GM21825 (cell line): ENCODE data around the gene ADRA1B.

Experiments used
- ATAC-seq: cut with Tn5 transposase; IDR thresholded peaks from one replicate; pipeline ENCODE4 v1.9.1; 2021; ENCODE audit warnings: mild to moderate bottlenecking, moderate library complexity; ENCODE audit not compliant: unreplicated experiment

The ADRA1B gene

DNA sequence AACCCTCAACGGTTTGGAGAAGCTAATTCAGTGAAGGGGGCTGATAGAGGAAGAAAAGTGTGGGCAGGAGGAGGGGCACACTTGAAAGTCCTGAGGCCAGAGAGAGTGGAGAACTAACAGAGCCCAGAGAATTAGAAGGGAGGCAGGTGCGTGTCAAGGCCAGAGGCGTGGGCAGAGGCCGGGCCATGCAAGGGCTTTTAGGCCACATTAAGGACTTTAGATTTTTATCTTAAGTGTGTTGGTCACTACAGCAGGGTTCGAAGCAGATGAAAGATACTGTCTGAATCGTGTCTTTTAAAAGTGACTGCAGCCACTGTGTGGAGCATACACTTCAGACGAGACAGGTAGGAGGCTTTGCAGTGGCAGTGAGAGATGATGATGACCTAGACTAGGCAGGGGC lies 6.7 kb downstream of the ADRA1B start:
- ATAC-seq: no peak

DNA sequence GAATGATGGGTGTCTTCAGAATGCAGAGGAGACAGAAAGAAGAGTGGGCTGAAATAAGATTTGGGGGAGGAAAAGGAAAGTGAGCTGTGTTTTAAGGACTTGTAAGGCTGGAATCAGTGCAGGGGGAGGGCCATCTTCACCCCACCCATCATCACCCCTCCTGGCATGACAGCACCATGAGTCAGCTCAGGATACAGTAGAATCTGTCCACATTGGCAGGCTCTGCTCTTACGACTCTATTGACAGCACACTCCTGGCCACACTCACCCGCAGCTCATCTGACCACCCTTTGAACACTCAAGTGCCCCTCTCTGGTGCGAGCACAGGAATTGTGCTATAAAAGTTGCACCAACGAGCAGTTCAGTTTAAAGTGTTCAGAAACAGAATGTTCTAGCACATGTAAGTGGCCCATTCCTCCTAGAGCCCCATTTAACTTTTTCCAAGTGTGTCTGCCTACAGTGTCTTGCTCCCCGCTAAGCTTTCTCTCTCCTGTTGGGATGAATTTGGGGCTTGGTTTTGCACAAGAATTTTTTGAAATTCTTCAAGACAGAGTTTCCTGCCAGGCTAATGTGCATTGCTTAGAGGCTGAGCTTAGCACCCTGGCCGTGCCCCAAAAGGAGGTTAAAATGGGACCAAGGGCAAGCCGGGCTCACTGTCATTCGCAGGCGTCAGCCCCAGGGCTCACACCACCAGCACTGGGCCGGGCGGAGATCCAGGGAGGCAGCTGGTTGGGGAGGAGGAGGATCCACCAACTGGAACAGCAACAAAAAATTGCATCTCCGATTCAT lies 12.0 kb downstream of the ADRA1B start:
- no peak for ATAC-seq

DNA sequence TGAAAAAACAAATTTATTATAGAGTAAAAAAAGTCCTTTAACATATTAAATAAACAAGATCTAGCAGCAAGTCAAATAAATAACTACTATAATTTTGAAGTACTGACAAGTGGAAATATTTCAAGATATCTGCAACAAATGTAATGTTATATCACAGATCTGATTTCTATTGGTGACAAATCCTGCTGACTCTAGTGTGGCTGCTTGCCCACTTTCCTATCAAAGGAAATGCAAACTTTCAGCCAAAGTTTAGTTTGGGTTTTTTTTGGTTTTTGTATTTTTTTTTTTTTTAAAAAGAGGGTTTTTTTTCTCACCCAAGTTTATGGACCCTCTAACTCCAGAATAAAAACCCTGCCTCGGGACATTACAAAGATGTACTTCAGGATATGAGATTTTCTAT lies 12.9 kb downstream of the ADRA1B start:
- no peak for ATAC-seq

DNA sequence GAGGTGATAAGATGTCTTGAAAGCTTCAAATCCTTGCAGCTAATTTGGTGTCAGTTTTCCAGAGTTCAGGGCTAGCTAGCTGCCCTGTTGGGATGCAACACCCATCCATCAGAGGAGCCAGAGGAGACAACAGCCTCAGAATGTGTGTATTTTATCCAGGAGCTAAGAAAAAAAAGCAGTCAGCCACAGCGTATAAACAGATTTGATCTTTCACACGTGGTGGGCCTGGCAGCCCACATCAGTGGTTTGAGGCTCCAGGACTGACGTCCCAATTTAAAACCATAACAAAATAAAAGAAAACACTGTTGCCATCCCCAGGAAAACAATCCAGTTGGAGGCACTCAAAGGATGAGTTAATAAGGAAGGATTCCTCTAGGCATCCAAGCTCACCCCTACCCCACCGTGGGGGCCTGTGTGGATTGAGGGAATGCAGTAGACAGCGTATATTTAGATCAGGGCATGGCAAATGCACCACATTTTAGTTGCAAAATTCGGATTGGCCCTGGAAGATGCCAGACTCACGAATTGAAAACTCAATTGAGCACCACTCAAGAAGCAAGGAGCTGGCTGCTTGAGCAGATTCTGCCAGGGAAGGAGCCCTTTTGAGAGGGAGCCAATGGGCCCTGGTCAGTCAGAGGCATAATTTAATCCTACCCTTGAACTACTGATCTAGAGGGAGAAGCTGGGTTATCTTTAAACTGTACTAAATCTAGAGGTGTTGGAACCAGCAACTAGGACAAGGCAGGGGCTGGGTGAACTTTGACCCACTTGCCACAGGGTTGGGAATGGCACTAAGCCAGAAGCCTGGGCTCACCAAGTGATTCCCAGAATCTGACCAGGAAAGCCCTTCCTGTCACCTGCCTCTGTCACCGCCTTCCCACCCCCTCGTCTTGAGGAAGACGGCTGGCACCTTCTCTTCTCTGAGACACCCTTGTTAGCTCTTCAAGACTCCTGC lies 17.5 kb downstream of the ADRA1B start:
- no peak for ATAC-seq

DNA sequence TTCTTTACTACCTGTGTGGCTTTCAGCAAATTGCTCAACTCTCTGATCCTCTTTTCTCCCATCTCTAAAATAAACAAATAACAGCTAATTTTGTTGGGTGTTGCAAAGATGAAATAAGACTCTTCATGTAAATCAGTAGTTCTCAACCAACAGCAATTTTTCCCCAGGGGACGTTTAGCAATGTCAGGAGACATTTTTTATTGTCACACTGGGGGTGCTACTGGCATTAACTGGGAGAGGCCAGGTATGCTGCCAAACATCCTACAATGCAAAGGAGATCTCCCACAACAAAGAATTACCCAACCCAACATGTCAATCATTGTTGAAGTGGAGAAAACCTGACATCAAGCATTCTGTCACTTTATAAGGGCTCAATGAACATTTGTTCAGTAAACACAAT lies 19.7 kb downstream of the ADRA1B start:
- no peak for ATAC-seq

DNA sequence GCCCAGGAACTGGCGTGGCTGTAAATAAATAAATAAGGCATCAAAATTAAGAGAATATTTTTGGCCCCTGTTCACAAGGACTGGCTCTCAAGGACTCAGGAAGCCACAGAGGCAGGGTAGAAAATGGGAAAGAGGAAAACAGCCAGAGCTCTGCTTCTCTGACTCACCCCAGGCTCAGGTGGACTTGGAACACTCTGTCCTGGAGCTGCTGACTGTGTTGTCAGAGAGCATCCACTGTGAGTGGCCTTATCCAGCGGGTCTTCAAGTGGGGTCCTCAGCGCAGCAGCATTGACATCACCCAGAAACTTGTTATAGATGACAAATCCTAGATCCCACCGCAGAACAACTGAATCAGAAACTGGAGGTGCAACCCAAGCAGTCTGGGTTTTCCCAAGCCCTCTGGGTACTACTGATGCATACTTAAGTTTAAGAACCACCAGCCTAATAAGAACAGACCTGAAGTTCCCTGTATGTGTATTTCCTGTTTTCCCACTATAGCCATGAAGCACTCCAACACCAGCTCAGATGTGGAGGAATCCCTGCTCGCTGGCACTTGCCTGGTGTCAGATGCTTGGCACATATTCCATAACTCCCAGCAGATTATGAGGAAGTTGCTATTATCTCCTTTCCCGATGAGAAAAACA lies 20.5 kb downstream of the ADRA1B start:
- ATAC-seq: no peak

DNA sequence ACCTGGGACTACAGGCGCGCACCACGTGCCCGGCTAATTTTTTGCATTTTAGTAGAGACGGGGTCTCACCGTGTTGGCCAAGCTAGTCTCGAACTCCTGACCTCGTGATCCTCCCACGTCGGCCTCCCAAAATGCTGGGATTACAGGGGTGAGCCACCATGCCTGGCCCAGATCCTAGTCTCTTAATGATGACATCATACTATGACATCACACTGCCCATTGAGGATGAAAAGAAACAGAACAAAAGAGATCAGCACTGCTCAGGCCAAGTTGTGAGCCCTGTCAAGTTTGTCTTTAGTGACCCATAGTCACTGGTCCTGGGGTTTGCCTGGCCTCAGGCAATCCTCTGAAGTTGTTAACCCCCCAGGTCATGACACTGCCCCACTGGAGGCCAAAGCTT lies 21.3 kb downstream of the ADRA1B start:
- ATAC-seq: no peak

DNA sequence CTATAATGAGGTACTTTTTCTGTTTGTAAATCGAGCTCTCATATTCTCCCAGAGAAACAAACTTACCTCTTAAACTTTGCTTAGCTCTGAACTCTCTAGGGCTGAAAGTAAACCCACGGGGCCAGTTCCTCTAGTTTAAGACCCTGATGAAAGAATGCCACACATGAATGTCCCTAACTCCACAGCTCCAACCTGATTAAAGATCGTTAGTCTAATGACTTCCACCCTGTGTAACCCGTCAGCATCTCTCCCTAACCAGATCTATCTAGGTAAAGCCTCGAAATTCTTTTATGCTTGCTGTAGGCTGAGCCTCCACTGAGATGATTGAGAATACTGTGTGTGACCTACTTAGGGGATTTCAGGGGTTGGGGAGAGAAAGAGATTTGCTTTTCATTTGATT lies 27.0 kb downstream of the ADRA1B start:
- no peak for ATAC-seq

DNA sequence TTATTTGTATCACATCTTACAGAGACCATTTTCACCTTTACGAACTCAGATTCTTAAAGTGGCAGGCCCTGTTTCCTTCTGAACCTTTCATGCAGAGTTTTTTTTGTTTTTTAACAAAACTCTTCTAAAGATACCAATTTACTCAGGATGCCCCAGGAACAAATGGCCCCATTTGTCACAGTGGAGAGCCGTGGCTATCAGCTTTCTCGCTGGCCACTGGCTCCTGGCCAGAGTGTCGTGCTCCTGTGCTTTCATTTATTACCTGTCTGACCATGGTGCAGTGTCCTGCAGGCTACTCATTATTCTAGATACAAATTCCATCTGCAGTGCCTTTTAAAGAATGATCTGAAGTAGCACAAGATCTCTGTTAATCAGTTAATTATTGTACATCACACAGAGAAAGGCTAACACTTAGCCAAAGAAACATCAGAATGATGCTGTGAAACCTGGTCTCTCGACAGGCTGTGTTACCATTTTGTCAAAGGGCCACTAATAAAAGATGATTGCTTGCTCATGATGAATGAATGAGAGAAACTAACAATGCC lies 27.8 kb downstream of the ADRA1B start:
- ATAC-seq: no peak

DNA sequence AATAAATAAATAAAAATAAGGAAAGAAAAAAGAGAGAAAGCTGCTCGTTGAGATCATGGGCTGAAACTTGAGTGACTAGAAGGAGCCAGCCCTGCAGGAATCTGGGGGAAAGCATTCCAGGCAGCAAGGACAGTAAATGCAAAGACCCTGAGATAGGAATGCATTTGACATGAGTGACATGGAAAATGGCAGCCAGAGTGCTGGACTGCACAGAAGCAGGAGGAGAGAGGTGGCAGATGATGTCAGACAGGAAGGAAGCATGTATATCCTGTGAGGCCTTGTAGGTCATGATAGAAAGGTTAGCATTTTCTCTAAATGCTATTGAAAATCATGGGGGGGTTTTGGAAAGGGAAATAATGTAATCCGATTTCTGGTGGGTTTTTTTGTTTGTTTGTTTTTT lies 29.1 kb downstream of the ADRA1B start:
- ATAC-seq: no peak

DNA sequence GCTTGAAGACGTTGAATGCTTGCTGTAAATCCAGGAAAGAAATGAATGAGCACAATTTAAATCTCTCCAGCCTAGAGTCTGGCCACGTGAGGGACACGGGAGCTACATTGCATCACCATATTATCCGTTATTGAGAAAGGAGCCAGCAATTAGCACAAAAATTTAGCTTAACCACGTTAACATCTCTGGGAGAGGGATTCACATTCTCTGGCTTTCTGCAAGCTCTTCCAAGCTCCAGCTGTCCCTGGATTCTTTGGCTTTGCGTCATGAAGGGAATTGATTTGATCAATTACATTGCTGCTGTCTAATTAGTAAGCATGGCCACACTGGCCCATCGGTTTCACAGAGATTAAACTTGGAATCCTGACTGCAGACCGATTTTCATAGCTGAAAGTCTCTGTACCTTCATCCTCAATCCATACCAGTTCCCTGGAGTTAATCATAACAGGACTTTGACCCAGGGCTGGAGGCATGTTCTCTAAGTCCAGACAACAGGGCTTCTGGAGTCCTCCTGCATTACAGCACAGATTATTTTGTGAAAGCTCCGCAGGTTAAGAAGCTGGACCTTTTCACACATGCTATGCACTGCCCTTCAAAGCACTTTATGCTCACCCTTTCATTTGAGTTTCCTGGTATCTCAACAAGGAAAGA lies 31.6 kb downstream of the ADRA1B start:
- ATAC-seq: no peak

DNA sequence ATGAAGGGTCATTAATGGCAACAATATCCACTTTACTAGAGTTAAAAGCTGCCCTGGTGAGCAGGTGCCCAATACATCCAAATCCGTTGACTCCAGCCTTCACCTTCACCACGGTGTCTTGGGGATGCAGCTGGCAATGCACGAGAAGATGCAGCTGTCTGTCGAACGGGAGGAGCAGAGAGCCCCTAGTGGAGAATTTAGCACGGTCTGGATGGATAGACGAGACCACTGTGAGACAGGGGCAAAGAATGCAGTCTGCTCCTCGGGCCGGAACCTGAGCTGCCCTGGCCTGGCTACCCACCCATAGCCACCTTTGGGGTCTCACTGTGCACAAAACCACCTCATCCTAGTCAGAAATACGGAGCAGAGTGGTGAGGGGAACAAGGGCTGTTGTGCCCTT lies 35.1 kb downstream of the ADRA1B start:
- no peak for ATAC-seq

DNA sequence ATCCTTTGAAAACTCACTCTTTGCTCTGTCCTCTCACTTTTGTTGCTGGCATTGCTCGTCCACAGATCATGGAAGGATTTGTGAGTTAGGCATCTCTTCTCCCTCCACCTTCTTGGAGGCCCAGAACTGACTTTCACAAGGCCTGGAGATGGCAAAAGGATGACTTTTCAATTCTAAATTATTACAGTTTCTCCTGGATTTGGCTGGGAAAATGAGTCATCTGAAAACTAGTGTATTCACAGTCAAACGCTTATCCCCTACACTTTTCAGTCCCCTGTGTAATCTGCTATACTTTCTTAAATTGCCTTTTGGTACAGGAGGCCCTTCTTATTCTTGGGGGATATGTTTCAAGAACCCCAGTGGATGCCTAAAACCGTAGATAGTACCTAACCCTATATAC lies 35.6 kb downstream of the ADRA1B start:
- no peak for ATAC-seq

DNA sequence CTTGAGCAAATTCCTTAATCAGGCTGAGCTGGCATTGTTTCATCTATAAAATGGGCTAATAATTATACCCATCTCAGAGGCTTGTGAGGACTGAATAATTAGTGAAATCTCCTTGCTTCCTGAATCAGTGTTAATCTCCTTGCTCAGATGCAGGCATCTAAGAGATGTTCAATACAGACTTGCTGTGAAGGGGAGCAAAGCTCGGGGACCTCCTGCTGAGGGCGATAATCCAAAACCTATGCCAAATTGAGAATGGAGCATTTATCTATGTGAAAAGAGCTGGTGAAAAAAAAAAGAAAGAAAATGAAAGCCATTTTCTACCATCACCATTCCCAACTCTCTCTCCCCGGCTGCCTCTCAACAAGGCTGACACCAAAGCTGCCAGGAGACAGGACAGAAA lies 37.3 kb downstream of the ADRA1B start:
- ATAC-seq: no peak

DNA sequence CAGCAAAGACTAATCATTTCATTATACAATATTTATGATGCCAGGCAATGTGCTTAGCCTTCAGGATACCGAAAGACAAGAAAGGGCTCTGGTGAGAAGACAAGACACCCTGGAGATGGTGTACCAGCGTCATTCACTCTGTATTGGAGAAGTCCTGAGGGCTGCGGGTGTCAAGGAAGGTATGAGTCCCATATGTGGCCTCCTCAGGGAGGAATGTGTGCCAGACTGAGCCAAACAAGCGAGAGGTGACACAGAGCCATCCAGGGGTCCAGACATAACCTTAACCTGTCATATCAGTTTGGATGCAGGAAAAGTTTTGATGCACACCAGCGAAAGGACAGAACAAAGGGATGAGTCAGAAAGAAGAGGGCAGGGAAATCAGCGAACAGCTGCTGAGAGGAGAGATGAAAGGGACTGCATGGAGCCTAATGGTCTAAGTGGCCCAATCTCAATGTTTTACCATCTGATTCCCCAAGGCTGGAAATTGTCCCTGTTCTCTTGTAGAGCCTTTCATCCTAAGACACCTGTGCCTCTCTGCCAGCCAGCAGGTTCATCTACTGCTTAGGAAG lies 38.9 kb downstream of the ADRA1B start:
- no peak for ATAC-seq

DNA sequence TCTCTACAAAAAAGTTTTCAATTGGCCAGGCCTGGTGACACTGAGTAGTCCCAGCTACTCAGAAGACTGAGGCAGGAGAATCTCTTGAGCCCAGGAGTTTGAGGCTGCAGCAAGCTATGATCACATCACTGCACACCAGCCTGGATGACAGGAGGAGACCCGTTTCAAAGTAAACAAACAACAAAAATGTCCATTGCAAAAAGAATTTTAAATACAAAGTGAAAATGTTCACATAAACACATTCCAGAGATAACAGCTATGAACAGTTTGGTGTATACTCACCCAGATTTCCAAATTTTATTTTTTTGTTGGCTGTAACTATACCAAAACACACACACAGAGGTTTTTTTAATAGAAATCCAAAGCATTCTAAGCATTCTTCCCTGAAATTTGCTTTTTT lies 39.8 kb downstream of the ADRA1B start:
- ATAC-seq: no peak

DNA sequence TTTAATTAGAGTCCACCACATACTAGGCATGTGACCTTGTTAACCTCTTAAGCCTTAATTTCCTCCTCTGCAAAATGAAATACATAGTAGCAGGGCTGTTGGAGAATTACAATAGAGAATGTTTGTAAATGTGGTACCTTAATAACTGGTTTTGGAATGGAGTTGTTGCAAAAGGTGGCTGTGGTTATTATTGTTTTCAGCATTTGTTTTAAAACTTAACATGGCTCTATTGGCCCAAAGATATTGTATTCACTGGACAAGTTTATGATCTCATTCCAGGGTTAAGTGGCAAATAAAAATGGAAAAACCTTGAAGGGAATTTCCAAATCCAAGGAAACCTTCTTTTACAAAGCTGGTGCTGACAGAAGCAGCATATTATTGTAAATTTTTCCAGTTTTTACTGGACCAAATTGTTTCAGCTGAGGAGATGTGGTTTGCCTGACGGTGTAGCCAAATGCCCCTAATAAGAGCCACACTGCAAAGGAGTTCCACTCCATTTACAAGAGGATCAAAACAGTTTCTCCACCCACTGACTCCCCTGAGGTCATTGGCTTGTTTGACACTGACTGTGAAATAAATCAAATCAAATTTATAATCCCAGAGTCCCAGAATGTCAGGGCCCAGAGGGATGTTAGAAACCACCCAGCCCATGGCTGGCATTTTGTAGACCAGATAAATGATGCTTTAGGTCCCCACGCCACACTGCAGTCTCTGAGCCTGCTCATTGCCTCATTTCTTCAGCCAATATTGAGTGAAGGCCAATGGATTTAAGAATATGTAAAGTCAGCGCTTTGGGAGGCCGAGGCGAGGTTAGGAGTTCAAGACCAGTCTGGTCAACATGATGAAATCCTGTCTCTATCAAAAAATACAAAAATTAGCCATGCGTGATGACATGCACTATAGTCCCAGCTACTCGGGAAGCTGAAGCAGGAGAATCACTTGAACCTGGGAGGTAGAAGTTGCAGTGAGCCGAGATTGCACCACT lies 45.2 kb downstream of the ADRA1B start:
- ATAC-seq: no peak

DNA sequence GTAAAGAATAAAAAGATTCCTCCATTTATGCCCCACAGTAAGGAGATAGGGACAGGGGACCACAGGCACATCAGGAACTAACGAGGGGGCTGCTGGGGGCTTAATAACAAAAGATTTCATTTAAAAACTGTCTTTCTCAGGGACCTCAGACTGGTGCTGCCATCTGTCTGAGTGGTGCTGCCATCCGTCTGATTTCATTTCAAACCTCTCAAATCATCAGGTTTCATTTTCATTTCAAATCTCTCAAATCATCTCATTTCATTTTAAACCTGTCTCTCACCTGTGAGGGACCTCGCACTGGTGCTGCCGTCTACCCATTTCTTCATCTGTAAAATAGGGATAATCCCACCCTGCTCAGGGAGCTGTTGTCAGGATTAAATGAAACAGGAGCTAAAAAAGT lies 45.9 kb downstream of the ADRA1B start:
- ATAC-seq: no peak

DNA sequence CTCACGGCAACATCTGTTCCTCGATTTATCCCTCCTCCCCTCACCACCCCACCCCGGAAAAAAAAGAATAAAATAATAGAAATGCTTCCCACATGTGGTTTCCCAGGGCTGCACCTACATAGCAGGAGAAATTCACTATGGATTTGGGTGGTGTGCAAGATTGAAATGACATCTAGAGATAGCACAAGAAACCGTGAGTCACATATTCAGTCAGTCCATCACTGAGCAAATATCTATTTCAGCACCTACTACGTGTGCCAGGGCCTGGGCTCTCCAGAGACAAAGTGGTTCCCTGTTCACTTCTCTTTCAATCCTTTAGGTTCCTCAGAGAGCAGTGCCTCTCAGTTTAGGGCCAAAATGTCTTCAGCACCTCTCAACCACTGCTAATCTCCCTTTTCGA lies 47.7 kb downstream of the ADRA1B start:
- no peak for ATAC-seq
